ENCODE results near the gene ACER3. TPM values are rescaled to one million over a fixed set of nuclear protein-coding genes. Genes with fewer than 3 reads are reported as not detected.
"Not testable (repeated sequence)": the region's sequence is repeated elsewhere in the genome, so short reads cannot be mapped to it uniquely, and the experiment has no call there.

ACER3 gene
- total RNA-seq, 1 experiment from 2014 or later = 21.0 TPM

- Mint-ChIP-seq H3K9me3 (ENCODE audit: low read depth, unreplicated experiment) (peaks cover 2% of the 10 kb centered on the region), H3K27me3 (ENCODE audit: unreplicated experiment) (no peaks in the 10 kb centered on the region), H3K36me3 (ENCODE audit: insufficient read depth, unreplicated experiment) (peaks cover 2% of the 10 kb centered on the region), H3K4me1 (ENCODE audit: low read depth, unreplicated experiment) (peaks cover 7% of the 10 kb centered on the region), H3K27ac (ENCODE audit: unreplicated experiment) (no peak overlapping the region), H3K4me3 (ENCODE audit: low read depth, unreplicated experiment) (no peak overlapping the region)
- CTCF ChIA-PET = no interaction called here
- TF ChIP-seq CTCF (IDR thresholded peaks at IDR 0.05; ENCODE audit: unreplicated experiment) = no peak
- no peak for DNase-seq
- BruUV-seq (replicated peaks) = no TSS peak
- intact Hi-C loops (cut with micrococcal nuclease; ENCODE audit: unreplicated experiment) = no loop called here
These were observed 87.1 kb downstream of the ACER3 start for GRCh38 chr11:76947800-76948199.

- no peak for TF ChIP-seq CTCF (IDR thresholded peaks at IDR 0.05; ENCODE audit: unreplicated experiment)
- CTCF ChIA-PET = no interaction called here
- peaks cover 8% of the 10 kb centered on the region for H3K36me3 Mint-ChIP-seq (ENCODE audit: insufficient read depth, unreplicated experiment)
- H3K27me3 Mint-ChIP-seq (ENCODE audit: unreplicated experiment) = no peaks in the 10 kb centered on the region
- no peak overlapping the region for H3K27ac Mint-ChIP-seq (ENCODE audit: unreplicated experiment)
- no TSS peak for BruUV-seq (replicated peaks)
- no peak for DNase-seq
- H3K4me1 Mint-ChIP-seq (ENCODE audit: low read depth, unreplicated experiment) = peaks cover 4% of the 10 kb centered on the region
- H3K9me3 Mint-ChIP-seq (ENCODE audit: low read depth, unreplicated experiment) = no peaks in the 10 kb centered on the region
- no peak overlapping the region for H3K4me3 Mint-ChIP-seq (ENCODE audit: low read depth, unreplicated experiment)
- intact Hi-C loops (cut with micrococcal nuclease; ENCODE audit: unreplicated experiment) = no loop called here
These were observed 94.9 kb downstream of the ACER3 start for GRCh38 chr11:76955459-76956114.

GRCh38 chr11:76962583-76963416 lies 102.1 kb downstream of the ACER3 start:
- intact Hi-C loops (cut with micrococcal nuclease; ENCODE audit: unreplicated experiment) = loop anchor here (2.0 to 5.0 kb wide), 3 partner anchors 42 to 64 kb away; no protein-coding TSS in a partner anchor

GRCh38 chr11:76963417-76964168 lies 102.9 kb downstream of the ACER3 start:
- H3K4me1 Mint-ChIP-seq (ENCODE audit: low read depth, unreplicated experiment) = peaks cover 31% of the 10 kb centered on the region
- peaks cover 23% of the 10 kb centered on the region for H3K36me3 Mint-ChIP-seq (ENCODE audit: insufficient read depth, unreplicated experiment)
- peak overlapping the region; percentile 89 for H3K27ac Mint-ChIP-seq (ENCODE audit: unreplicated experiment)
- not testable (repeated sequence) for H3K9me3 Mint-ChIP-seq (ENCODE audit: low read depth, unreplicated experiment); H3K27me3 Mint-ChIP-seq (ENCODE audit: unreplicated experiment); BruUV-seq (replicated peaks)
- peak overlapping the region; percentile 49 for H3K4me3 Mint-ChIP-seq (ENCODE audit: low read depth, unreplicated experiment)
- CTCF ChIA-PET = interaction anchor here (0.7 to 1.6 kb wide), 7 partner anchors 11 to 81 kb away, joined by 3 to 14 read pairs (median 5); no protein-coding TSS in a partner anchor
- intact Hi-C loops (cut with micrococcal nuclease; ENCODE audit: unreplicated experiment) = loop anchor here (2.0 to 5.0 kb wide), 3 partner anchors 43 to 63 kb away; no protein-coding TSS in a partner anchor
- DNase-seq = peak; percentile 49

More at GRCh38 chr11:76962583-76963416, 102.1 kb downstream of the ACER3 start:
- no TSS peak for BruUV-seq (replicated peaks)
- DNase-seq = peak; percentile 58
- peak overlapping the region; percentile 49 for H3K4me3 Mint-ChIP-seq (ENCODE audit: low read depth, unreplicated experiment)
- CTCF ChIA-PET = interaction anchor here (0.7 to 1.6 kb wide), 7 partner anchors 11 to 82 kb away, joined by 3 to 14 read pairs (median 5); no protein-coding TSS in a partner anchor
- no peak for TF ChIP-seq CTCF (IDR thresholded peaks at IDR 0.05; ENCODE audit: unreplicated experiment)
- no peaks in the 10 kb centered on the region for H3K27me3 Mint-ChIP-seq (ENCODE audit: unreplicated experiment)
- H3K27ac Mint-ChIP-seq (ENCODE audit: unreplicated experiment) = peak overlapping the region; percentile 89
- peaks cover 31% of the 10 kb centered on the region for H3K4me1 Mint-ChIP-seq (ENCODE audit: low read depth, unreplicated experiment)
- H3K36me3 Mint-ChIP-seq (ENCODE audit: insufficient read depth, unreplicated experiment) = peaks cover 23% of the 10 kb centered on the region
- peaks cover 5% of the 10 kb centered on the region for H3K9me3 Mint-ChIP-seq (ENCODE audit: low read depth, unreplicated experiment)
